Measurements from ENCODE around the gene FAM185A.
"Not testable (repeated sequence)": the region's sequence is repeated elsewhere in the genome, so short reads cannot be mapped to it uniquely, and the experiment has no call there.

DNA sequence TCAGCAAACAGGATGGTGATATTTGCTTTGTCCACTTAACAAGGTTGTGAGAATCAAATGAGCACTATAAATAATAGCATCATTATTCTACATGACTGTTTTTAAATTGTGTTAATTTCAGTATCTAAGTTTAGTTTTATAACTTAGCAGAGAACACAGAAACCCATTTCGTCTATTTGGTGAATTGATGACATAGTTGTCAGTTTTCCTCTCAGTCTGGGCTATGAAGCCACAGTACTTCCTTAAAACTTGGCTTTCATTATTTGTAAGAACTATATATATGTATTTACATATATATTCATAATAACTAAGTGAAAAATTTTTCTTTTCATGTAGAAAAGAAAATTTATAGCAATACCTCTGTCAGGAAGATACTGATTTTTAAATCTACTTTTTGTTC lies 11.1 kb downstream of the FAM185A start:
- TF ChIP-seq, protein P1, sequence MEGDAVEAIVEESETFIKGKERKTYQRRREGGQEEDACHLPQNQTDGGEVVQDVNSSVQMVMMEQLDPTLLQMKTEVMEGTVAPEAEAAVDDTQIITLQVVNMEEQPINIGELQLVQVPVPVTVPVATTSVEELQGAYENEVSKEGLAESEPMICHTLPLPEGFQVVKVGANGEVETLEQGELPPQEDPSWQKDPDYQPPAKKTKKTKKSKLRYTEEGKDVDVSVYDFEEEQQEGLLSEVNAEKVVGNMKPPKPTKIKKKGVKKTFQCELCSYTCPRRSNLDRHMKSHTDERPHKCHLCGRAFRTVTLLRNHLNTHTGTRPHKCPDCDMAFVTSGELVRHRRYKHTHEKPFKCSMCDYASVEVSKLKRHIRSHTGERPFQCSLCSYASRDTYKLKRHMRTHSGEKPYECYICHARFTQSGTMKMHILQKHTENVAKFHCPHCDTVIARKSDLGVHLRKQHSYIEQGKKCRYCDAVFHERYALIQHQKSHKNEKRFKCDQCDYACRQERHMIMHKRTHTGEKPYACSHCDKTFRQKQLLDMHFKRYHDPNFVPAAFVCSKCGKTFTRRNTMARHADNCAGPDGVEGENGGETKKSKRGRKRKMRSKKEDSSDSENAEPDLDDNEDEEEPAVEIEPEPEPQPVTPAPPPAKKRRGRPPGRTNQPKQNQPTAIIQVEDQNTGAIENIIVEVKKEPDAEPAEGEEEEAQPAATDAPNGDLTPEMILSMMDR (IDR thresholded peaks at IDR 0.05) = not testable (repeated sequence)
- TF ChIP-seq POLR2A (IDR thresholded peaks at IDR 0.05) = not testable (repeated sequence)

Data from heart left ventricle (tissue), 13 donors.